ENCODE results near the gene SPTAN1.

DNA sequence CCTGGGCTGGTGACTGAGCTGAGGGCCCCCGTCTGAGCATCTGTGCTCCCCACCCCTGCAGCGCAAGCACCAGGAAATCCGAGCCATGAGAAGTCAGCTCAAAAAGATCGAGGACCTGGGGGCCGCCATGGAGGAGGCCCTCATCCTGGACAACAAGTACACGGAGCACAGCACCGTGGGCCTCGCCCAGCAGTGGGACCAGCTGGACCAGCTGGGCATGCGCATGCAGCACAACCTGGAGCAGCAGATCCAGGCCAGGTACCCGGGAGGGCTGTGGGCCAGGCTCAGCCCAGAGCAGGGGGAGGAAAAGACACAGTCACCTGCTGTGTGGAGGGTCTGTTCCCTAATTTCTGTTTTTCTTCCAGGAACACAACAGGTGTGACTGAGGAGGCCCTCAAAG is 79.7 kb downstream of the SPTAN1 start:
- no peak for TF ChIP-seq ARNT (IDR thresholded peaks at IDR 0.05)
- TF ChIP-seq ZNF384 (IDR thresholded peaks at IDR 0.05): no peak
- no peak for TF ChIP-seq FOXM1 (IDR thresholded peaks at IDR 0.05; ENCODE audit: borderline replicate concordance)
- TF ChIP-seq SUZ12 (IDR thresholded peaks at IDR 0.05): no peak
- no peak for TF ChIP-seq NFRKB (IDR thresholded peaks at IDR 0.05)
- no peak for TF ChIP-seq SP1 (IDR thresholded peaks at IDR 0.05)
- TF ChIP-seq, protein P1, sequence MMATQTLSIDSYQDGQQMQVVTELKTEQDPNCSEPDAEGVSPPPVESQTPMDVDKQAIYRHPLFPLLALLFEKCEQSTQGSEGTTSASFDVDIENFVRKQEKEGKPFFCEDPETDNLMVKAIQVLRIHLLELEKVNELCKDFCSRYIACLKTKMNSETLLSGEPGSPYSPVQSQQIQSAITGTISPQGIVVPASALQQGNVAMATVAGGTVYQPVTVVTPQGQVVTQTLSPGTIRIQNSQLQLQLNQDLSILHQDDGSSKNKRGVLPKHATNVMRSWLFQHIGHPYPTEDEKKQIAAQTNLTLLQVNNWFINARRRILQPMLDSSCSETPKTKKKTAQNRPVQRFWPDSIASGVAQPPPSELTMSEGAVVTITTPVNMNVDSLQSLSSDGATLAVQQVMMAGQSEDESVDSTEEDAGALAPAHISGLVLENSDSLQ (IDR thresholded peaks at IDR 0.05): no peak
- no peak for TF ChIP-seq TARDBP (IDR thresholded peaks at IDR 0.05)
- no peak for TF ChIP-seq LEF1 (IDR thresholded peaks at IDR 0.05; ENCODE audit: borderline replicate concordance)
- TF ChIP-seq L3MBTL2 (conservative IDR thresholded peaks at IDR 0.05): no peak
